ENCODE data around the gene ITIH2. TPM values are rescaled to one million over a fixed set of nuclear protein-coding genes. Genes with fewer than 3 reads are reported as not detected.

Gene ITIH2
- total RNA-seq, 6 experiments from 2014 or later: 399 to 1,113 (median 694) TPM

DNA sequence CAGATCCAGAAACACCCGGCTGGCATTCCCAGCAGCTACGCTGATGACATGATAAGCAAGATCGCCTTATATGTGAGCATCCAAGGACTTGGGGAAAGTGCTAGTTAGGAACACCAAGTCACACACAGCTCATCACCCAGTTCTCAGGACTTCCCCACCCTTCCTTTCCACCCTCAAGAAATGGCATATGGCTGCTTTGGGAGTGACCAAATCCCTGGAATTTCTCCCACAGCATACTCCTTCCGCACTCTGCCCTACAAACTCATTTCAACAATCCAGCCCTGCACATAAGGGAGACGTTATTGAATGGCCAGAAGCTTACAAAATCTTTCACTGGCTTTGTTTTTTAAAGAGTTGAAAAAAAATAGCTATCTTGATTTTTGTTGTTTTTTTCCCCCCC lies 40.6 kb upstream of the ITIH2 start:
- 66% methylated on average over 4 of the region's 5 CpGs for WGBS (ENCODE audit: insufficient coverage, low coverage, low lambda C conversion rate, missing lambda C conversion rate)
- H3K27me3 ChIP-seq: peaks cover 0 to 3% of the 10 kb centered on the region in 2 donors

DNA sequence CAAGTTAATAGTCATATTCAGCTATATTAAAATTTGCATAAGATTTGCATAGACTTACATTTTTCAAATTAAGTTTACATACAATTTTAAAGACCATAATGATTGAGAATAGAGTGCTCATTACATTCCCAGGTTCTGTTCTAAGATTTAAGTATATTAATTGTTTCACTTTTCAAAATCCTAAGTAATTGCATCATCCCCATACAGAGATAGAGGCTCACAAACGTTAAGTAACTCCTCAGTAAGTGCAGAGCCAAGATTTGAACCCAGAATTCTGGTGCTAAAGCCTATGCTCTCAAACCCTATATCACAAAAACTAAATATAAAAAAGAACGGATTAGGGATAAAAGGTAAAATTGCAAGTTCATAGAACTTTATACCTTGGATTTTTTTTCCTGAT lies 38.4 kb upstream of the ITIH2 start:
- Histone ChIP-seq H3K4me1 (peaks cover 0 to 9% (median 0%) of the 10 kb centered on the region in 4 donors), H3K27ac (no peak overlapping the region), H3K27me3 (peaks cover 0 to 3% of the 10 kb centered on the region in 2 donors), H3K36me3 (no peaks in the 10 kb centered on the region), H3K9me3 (no peaks in the 10 kb centered on the region), H3K4me3 (no peak overlapping the region)
- DNase-seq (no peak), ATAC-seq (no peak)
- TF ChIP-seq, protein P1, sequence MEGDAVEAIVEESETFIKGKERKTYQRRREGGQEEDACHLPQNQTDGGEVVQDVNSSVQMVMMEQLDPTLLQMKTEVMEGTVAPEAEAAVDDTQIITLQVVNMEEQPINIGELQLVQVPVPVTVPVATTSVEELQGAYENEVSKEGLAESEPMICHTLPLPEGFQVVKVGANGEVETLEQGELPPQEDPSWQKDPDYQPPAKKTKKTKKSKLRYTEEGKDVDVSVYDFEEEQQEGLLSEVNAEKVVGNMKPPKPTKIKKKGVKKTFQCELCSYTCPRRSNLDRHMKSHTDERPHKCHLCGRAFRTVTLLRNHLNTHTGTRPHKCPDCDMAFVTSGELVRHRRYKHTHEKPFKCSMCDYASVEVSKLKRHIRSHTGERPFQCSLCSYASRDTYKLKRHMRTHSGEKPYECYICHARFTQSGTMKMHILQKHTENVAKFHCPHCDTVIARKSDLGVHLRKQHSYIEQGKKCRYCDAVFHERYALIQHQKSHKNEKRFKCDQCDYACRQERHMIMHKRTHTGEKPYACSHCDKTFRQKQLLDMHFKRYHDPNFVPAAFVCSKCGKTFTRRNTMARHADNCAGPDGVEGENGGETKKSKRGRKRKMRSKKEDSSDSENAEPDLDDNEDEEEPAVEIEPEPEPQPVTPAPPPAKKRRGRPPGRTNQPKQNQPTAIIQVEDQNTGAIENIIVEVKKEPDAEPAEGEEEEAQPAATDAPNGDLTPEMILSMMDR (IDR thresholded peaks at IDR 0.05): no peak
- TF ChIP-seq POLR2A (IDR thresholded peaks at IDR 0.05): no peak
- 39% methylated on average over 2 of the region's 2 CpGs for WGBS (ENCODE audit: insufficient coverage, low coverage, low lambda C conversion rate, missing lambda C conversion rate)
- intact Hi-C loops (cut with DNase I): no loop called here

More for the DNA sequence above, 40.6 kb upstream of the ITIH2 start:
- H3K4me1 ChIP-seq: peaks cover 0 to 9% (median 0%) of the 10 kb centered on the region in 4 donors
- no peak overlapping the region for H3K4me3 ChIP-seq
- H3K36me3 ChIP-seq: no peaks in the 10 kb centered on the region
- TF ChIP-seq, protein P1 (IDR thresholded peaks at IDR 0.05): no peak
- no peak for TF ChIP-seq POLR2A (IDR thresholded peaks at IDR 0.05)
- intact Hi-C loops (cut with DNase I): no loop called here
- no peaks in the 10 kb centered on the region for H3K9me3 ChIP-seq
- ATAC-seq: no peak
- H3K27ac ChIP-seq: no peak overlapping the region
- no peak for DNase-seq

DNA sequence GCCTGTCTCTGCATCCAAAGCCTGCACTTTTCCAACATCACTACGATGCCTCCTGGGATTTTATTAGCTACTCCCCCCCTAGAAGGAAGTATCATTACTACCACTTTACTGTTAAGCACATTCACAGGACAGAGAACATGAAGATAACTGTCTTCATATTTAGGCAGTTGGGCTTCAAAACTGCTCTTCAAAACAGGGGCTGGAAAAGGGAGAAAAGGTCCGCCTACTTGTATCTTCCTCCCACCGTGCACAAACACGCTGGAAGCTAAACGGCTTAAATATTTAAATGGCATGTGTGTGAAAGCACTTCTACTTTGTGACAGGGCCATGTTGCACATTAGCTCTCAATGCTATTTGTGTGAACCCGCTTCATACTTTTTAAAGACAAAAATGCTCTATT lies 37.3 kb upstream of the ITIH2 start:
- Histone ChIP-seq H3K36me3 (no peaks in the 10 kb centered on the region), H3K4me3 (peak overlapping the region in 1 of 3 donors; percentile 53), H3K27ac (no peak overlapping the region), H3K27me3 (peaks cover 0 to 3% of the 10 kb centered on the region in 2 donors), H3K4me1 (peaks cover 0 to 9% (median 0%) of the 10 kb centered on the region in 4 donors), H3K9me3 (no peaks in the 10 kb centered on the region)
- DNase-seq (no peak), ATAC-seq (no peak)
- no peak for TF ChIP-seq POLR2A (IDR thresholded peaks at IDR 0.05)
- TF ChIP-seq, protein P1 (IDR thresholded peaks at IDR 0.05): no peak
- intact Hi-C loops (cut with DNase I): no loop called here
- WGBS (ENCODE audit: insufficient coverage, low coverage, low lambda C conversion rate, missing lambda C conversion rate): 15% methylated on average over 5 of the region's 6 CpGs

DNA sequence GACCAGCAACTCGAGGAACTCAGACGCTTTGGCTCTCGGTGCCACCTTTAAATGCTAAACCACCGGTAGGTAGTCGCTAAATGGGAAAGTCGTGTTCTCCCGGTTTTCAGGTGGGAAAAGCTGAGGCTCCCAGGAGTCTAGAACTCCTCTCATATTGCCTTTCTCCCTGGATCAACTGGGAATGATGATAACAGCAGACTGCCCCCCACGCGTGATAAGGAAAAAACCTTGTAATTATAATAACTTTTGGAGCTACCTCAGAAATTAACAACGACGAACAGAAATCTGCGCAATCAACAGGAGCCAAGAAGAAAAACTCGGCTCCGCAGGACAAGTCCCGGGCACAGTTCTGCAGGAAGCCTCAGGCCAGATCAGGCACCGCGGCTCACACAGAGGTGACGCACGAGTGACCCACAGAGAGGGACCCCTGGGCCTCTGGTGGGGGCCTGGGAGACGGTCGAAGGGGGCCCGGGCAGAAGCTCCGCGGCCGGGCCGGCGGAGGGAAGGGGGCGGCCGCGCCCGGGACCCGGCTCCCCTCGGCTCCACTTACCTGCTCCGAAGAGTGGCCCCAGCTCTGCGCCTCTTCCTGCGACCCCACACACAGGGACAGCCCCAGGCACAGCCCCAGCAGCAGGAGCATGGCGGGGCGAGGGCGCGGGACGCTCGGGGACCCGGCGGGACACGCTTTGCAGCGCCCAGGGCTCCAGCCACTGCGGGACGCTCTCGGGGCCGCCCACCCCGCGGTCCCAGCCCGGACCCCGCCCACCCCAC lies 36.7 kb upstream of the ITIH2 start, which contains the start of gene ITIH5:
TSS of gene ITIH5 (minus strand) at position 714 of the 771 bp plus-strand sequence. CDS start at position 640, 74 bp downstream.
- Histone ChIP-seq H3K36me3 (no peaks in the 10 kb centered on the region), H3K27me3 (peaks cover 0 to 3% of the 10 kb centered on the region in 2 donors), H3K4me3 (peak within 1 kb of the TSS; percentile 36 to 53 (median 40)), H3K9me3 (no peaks in the 10 kb centered on the region), H3K4me1 (peaks cover 0 to 9% (median 0%) of the 10 kb centered on the region in 4 donors), H3K27ac (no peak within 1 kb of the TSS)
- ATAC-seq: peak; percentile 20 to 58 (median 40)
- intact Hi-C loops (cut with DNase I): no loop called here
- 6% methylated on average over 20 of the region's 54 CpGs for WGBS (ENCODE audit: insufficient coverage, low coverage, low lambda C conversion rate, missing lambda C conversion rate)
- TF ChIP-seq POLR2A (IDR thresholded peaks at IDR 0.05): no peak
- TF ChIP-seq, protein P1 (IDR thresholded peaks at IDR 0.05): no peak
- peak in 1 of 3 donors; percentile 19 for DNase-seq

Data from right lobe of liver (tissue), 6 donors.